OCI-LY7 (cell line): ENCODE measurements around the gene TMEM165.

Source experiments
- EZH2phosphoT487 ChIP-seq: fragments of 200-600 bp; sonication (generic); IDR thresholded peaks from 2 replicates; pipeline ENCODE4 v1.6.1; 2018; ENCODE audit warnings: low read depth, borderline replicate concordance, mild to moderate bottlenecking, mixed run types, antibody characterized with exemption, low read length, moderate library complexity, mixed read lengths
- TF ChIP-seq, protein P1 (sequence below): fragments of 200-600 bp; sonication (generic); conservative IDR thresholded peaks from 2 replicates; pipeline ENCODE4 v1.5.1; 2014; ENCODE audit warnings: mild to moderate bottlenecking, antibody characterized with exemption, low read length, moderate library complexity, mixed read lengths

DNA sequence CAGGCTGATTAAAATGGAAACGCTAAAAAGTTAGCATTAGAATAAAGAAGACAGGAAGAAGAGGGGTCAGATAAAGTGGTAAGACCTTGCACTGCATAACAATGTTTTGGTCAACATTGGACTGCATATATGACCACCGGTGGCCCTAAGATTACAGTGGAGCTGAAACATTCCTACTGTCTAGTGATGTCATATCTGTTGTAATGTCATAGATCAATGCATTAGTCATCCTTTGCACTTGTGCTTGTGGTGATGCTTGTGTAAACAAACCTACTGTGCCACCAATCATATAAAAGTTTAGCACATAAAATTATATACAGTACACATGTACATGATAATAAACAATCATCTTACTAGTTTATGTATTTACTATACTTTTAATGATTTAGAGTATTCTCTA is 73.0 kb downstream of the TMEM165 start:
- TF ChIP-seq, protein P1, sequence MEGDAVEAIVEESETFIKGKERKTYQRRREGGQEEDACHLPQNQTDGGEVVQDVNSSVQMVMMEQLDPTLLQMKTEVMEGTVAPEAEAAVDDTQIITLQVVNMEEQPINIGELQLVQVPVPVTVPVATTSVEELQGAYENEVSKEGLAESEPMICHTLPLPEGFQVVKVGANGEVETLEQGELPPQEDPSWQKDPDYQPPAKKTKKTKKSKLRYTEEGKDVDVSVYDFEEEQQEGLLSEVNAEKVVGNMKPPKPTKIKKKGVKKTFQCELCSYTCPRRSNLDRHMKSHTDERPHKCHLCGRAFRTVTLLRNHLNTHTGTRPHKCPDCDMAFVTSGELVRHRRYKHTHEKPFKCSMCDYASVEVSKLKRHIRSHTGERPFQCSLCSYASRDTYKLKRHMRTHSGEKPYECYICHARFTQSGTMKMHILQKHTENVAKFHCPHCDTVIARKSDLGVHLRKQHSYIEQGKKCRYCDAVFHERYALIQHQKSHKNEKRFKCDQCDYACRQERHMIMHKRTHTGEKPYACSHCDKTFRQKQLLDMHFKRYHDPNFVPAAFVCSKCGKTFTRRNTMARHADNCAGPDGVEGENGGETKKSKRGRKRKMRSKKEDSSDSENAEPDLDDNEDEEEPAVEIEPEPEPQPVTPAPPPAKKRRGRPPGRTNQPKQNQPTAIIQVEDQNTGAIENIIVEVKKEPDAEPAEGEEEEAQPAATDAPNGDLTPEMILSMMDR, result no peak
- TF ChIP-seq EZH2phosphoT487, result no peak
